Activated CD4-positive, CD25-positive, alpha-beta regulatory T cell treated with anti-CD3 and anti-CD28 coated beads, Interleukin-2, amount 50 U/mL, for 24 hours (primary cell): ENCODE measurements around the gene RNF103.

ENCODE experiments used
- ATAC-seq, 2 donors: fragments of 150-1000 bp; cut with Tn5 transposase; one replicate each; pipeline ENCODE4 v1.10.0; 2021; ENCODE audit warnings: mild to moderate bottlenecking in 1 of 2, moderate library complexity in 1 of 2

RNF103 gene

DNA sequence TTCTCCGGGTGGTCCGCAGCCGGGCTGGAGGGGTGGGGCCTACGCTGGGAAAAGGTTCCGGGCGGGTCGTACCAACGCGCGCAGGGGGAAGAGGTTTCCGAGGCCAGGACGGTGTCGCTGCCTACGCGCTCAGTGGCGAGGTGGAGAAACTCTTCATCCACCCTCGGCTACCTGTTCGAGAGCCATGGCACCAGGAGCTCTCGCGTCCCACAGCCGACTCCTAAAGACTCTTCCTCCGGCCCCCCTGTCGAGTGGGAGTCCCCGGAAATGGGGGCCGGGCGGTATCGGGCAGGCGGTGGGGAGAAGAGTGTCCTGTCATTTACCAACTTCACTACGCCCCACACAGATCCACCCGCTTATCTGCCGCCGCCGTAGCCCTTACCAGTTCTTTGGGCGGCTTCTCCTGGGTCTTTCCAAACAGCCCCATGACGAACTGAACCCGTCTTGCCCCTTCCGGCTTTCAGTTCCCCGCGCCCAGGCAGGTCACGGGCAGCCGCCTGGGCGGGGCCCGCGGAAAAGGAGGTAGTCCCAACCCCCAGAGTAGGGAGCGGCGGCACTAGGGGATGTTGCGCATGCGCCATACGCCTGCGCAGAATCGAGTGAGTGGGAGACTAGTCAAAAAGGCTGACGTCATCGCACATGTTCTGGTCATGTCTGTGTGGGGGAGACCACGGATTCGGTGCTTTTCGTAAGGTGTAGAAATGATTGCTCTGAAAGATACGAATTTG lies 60.6 kb downstream of the RNF103 start, which contains the start of gene CHMP3:
CHMP3 (minus strand) TSS at position 522 of the 728 bp plus-strand sequence; CDS start at position 427, 95 bp downstream.
- peak; percentile 88 for ATAC-seq

DNA sequence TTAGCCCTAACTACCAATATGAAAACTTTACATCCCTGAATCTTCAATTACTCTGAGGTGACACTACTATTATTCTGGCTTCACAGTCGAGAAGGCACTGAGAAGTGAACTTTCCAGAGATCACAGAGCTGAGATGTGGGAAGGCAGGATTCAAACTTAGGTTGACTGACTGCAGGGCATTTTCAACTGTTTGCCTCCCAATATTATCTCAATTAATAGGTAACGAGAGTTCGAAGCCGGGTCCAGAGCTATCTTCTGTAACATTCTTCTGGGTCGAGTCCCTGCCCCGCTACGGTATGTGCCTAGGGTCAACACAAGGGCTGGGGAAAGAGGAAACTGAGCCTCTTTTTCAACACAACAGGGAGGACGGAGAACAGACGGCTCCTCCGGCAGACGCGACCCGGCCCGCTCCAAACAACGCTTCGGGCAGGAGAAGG lies 61.2 kb downstream of the RNF103 start:
- no peak for ATAC-seq

DNA sequence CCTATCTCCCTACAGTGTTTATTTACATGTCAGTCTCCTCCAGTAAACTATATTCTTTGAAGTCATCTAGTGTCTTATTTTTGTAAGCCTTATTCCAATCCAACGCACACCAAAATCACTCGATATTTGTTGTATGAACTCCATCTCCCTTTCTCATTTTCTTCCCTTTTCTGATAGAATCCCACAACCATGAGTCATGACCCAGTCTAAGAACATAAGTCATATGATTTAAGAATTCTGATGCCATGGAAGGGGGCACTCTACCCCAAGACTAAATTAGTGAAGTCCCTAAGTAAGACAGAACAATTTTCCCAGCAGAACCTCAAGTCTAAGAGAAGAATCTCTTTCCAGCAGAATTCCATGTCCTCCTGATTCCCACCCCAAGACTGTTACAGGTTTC lies 65.8 kb downstream of the RNF103 start:
- no peak for ATAC-seq

GRCh38 chr2:86556508-86556907 lies 67.2 kb downstream of the RNF103 start:
- no peak for ATAC-seq
